Globus pallidus (tissue), 1 donor: ENCODE results near the gene BCAP29.
A peak's percentile ranks its signal among the peaks of the same experiment; 100 is the strongest.
"Not testable (repeated sequence)": the region's sequence is repeated elsewhere in the genome, so short reads cannot be mapped to it uniquely, and the experiment has no call there.

Experiments
- DNase-seq: peaks from one replicate; pipeline ENCODE4 v3.0.0-alpha.2; 2015; ENCODE audit warnings: low spot score

BCAP29 gene

DNA sequence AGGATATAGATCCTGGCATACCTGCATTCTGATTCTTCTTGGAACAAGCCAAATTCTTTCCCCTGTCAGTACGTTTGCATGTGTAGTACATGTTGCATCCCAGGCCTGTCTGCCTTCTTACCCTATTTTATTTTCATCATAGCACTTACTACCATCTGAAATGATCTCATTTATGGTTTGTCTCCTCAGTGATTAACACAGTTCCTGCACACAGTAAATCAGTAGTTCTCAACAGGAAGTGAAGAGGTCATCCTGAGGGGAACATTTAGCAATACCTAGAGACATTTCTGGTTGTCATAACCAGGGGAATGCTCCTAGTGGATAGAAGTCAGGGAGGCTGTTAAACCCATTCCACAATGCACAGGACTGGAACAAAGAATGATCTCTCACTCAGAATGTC, 42.4 kb downstream of the BCAP29 start:
- DNase-seq: no peak

DNA sequence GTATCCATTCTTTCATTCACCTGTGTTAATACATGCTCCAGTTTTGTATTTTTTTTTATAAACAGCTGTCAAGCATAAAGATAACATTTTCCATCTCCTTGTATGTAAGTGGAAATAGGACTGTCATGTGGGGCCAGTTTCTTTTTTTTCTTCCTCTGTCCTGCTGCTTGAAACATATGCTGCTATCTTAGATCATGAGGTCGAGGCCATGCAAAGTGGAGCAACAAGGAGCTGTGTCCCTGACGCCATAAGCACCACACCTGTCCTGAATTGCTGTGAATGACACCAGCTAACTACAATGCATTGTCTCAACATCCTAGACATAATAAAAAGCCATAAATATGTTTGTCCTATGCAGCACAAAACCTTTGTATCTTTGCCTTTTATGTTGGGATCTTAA, 42.8 kb downstream of the BCAP29 start:
- DNase-seq: no peak

DNA sequence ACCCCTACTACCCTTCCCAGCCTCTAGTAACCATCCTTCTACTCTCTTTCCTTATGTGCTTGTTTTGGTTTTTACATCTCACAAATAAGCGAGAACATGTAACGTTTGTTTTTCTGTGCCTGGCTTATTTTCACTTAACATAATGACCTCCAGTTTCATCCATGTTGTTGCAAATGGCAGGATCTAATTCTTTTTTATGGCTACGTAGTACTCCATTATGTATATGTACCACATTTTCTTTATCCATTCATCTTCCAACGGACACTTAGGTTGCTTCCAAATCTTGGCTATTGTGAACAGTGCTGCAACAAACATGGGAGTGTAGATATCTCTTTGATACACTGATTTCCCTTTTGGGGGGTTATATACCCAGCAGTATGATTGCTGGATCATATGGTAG, 47.0 kb downstream of the BCAP29 start:
- no peak for DNase-seq

DNA sequence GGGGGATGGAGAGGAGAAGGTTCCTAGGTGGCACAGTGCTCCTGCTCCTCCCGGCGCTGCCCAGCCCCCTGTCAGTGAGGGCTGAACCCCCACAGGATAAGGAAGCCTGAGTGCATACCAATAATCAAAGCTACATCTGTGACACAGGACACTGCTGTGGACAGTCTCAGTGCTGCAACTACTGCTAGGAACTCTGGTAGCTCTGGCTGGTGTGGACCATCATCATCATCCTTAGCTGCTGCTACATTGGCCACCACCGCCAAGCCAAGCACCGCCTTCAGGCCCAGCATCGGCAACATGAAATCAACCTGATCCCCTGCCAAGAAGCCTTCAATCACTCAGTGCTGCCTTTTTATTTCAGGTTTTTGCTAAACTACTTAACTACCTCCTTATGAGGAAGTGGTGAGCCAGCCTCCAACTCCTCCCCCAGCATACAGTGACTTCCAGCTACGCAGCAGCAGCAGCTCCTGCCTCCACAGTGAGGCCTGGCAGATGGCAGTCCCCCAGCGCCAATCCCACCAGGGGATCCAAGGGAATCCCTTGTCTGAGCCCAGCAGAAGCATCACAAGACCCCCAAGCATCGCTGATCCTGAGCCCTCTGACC, 48.5 kb downstream of the BCAP29 start:
- DNase-seq: no peak

DNA sequence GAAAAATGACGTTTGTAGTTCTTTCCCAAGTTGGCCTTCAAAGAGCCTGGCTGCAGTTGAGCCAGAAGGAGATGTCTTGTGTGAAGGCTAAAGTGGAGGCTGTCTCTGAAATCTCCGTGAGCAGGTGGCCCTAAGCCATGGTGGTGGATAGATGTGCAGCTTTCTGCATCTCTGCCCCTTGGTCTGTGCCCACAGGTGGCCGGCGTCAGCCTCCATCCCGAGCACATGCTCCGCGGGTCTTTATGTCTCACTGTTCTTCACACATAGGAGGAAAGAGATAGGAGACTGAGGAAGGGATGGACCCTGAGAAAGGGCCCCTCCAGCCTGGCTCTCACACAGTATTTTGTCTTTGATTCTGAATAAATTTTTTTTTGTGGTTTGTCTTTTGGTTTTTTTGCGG, 50.3 kb downstream of the BCAP29 start:
- DNase-seq: no peak

DNA sequence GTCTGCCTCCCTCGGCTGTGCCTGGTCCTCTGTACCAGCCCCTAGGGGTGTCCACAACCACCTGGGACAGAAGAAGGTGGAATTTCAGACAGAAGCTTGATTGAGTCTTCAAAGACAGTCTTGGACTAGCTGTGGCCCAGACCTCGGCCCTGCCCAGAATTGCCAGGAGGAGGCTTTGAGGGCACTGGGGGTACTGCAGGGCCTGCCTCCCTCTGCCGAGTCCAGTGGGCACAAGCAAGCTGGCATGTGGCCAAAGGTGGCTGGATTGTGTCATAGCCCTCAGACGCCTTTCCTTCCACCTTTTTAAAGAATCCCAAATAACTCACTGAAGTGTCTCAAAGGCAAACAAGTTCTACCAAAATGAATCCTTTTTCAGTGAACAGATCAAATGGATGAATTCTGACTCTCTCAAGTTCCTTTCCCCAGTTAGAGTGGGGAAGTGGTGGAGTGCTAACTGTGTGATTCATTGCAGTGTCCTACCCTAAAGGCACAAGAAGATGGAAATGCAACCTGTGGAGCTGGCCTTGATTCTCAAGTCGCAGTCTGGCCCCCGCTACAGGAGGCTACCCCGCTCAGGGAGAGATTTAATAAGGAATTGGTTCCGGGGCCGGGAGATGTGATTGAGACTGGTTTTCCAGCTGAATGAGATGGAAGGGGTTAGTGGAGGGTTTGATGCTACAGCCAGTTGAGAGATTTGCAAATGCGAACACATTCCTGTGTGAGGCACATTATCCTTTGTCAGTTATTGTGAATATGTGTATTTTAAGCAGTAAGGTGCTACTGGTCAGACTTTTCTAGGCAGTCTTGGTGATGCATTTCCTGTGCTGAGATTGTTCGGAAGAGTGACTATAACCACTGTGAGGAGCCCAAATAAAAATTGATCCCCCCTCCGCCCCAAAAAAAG, 51.8 kb downstream of the BCAP29 start:
- DNase-seq: no peak

DNA sequence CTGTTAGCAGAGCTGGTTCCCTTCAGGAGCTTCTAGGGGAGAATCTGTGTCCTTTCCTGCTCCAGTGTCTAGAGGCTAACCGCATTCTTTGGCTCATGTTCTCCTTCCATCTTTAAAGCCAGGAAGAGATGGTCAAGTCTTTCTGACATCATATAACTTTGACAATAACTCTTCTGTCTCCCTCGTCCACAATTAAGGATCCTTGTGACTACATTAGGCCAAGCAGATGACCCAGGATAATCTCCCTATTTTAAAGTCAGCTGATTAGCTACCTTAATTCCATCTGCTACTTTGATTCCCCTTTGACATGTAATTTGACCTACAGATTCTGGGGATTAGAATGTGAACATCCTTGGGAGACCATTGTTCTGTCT, 52.4 kb downstream of the BCAP29 start:
- no peak for DNase-seq

DNA sequence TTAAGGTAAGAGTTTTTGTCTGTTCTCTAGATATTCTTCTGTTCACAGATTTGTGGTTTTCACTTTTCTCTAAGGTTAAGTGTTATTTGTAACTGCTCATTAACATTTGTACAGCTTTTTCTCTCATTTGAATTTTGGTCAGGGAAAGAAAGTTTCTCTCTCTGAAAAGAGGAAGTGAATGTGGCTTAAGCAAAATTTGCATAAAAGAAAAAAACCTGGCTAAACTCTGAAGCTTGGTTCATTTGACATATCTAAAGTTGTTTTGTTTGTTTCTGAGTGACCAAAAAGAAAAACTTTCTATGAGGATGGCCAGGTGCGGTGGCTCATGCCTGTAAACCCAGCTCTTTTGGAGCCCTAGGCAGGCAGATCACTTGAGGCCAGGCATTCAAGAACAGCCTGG, 58.5 kb downstream of the BCAP29 start:
- DNase-seq: peak; percentile 22

DNA sequence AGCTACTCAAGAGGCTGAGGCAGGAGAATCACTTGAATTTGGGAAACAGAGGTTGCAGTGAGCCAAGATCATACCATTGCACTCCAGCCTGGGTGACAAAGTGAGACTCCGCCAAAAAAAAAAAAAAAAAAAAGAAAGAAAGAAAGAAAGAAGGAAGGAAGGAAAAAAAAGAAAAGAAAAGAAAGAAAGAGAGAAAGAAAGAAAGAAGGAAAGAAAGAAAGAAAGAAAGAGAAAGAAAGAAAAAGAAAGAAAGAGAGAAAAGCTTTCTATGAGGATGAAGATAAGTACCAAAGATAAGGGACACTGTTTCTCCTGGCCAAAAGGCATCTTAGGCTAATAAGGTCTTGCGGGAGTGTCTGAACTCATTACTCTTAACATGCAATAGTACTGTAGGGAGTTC, 59.0 kb downstream of the BCAP29 start:
- not testable (repeated sequence) for DNase-seq

DNA sequence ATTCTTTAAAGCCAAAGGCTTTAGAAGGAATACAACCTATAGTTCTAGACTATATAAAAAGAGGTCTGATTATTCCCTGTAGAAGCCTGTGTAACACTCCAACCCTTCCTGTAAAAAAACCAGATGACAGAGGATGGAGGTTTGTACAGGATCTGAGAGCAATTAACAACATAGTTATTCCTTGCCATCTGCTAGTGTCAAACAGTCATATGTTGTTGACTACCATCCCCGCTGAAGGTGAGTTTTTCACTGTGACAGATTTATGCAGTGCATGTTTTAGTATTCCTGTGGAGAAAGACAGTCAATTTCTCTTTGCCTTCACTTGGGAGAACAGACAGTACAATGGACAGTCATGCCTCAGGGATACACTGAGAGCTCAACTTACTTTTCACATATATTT, 61.6 kb downstream of the BCAP29 start:
- DNase-seq: no peak

DNA sequence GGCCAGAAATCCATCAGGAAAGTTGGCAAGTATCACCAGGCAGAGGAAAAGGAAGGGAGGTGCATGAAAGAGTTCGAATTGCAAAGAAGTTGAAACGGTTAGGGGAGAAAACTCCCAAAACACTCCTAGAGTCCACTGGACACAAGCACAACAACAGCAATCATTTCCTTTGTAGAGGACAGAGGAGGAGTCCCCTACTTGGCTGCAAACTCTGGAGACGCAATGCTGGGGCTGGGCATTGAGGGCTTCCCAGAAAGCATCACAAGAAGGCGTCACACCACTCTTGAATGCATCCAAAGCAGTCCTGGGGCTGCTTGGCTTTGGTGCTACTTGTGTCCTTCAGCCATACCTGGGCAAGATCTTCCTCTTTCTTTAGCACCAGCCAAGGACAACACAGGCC, 62.5 kb downstream of the BCAP29 start:
- DNase-seq: no peak

DNA sequence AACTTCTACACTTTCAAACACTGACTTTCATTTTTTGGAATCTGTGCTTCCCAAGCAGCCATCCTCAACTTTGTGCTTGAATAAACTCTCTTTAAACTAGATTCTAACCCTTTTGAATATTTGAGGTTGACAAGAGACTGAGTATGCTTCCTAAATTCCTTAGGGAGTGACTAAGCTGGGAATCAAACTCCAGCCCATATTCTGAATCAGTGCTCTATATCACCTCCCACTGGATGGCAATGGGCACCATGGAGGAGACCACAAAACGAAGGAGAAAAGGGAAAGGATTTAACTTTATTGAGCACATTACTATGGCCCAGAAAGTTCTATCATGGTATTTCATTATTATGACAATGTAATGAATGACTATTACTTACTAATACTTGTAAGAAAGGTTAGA, 63.4 kb downstream of the BCAP29 start:
- DNase-seq: no peak

DNA sequence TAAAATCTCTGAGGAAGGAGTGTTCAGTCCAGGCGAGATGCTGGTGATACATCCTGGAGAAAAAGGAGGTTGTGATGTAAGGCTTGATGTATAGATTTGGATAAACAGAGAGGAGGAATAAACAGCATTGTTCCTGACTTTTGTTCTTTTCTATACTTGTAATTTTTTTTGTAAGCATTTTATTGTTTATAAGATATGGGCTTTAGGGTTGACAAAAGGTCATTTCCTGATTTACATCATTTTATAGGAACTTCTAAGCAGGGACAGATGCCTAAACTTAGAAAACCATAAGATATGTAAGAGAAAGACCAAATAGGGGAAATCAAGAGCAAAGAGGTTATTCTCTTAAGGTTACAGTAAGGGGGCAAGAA, 63.9 kb downstream of the BCAP29 start:
- DNase-seq: no peak

DNA sequence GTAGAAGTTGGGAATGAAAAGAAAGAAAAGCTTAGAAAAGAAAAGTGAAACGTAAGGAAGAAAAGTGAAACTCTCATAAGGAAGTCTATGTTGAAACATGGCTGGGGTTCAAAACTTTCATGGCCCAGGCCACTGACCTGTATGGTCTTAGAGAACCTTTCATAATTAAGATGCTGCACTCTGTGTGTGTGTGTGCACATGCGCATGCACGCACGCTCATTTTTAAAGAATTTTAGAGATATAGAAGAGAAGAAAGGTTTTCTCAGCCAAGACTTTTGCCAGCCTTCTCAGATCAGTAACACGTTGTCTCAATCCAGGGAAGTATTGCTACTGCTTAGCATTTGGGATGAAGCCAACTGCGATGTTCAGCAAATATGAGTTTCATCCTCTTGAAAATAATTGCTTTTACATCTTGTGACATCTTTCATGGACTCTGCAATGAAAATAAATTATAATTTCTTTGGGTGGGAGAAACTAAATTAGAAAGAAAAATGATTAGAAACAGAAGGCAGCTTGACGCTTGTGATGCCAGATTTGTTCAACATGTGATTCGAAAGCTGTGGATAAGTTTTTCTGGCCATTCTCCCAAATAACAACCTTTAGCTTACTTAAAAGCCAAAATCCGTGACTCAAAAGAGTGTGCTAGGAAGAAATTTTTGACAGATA, 64.4 kb downstream of the BCAP29 start:
- DNase-seq: no peak

DNA sequence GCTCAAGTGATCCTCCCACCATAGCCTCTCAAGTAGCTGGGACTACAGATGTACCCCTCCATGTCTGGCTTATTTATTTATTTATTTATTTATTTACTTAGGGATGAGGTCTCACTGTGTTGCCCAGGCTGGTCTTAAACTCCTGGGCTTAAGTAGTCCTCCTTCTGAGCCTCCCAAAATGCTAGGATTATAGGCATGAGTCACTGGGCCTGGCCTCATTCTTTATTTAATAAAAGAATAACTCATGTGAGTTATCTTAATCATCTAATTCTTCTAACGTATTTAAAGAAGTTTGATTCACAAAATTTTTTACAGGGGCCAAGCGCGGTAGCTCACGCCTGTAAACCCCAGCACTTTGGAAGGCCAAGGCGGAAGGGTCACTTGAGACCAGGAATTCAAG, 72.6 kb downstream of the BCAP29 start:
- DNase-seq: no peak

DNA sequence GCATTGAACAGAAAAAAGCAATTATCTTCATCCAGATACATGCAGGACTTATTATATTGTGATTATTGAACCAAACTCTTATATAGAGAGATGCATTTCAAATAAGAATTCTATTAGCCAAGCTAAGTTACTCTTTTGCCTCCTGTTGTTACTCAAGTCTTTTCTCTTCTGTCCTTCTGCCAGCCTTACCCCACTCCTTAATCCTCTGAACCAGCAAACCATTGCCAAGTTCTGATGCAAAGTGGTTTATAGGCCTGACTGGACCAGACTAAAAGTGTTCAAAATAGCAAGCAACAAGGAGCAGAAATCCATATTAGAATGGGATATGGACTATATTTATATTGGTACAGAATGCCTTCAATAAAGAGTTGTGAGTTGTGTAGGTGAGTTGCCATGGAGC, 78.4 kb downstream of the BCAP29 start:
- DNase-seq: no peak

DNA sequence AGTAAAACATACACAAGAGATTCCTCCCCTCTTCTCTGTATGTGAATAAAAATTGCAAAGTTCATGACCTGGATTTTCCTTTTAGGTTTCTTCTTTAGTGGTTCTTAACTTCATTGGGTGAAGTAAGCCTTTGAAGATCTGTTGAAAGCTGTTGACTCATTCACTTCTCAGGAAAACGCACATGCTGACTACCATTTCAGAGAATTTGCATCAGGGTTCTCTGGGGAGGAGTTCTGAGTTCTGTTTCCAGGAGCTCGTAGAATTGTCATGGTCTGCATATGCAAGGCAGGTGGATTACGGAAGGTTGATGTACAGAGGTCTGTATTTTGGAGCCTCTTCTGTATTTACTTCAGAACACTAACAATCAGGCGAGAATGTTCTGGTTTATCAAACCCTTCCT, 79.6 kb downstream of the BCAP29 start:
- no peak for DNase-seq

DNA sequence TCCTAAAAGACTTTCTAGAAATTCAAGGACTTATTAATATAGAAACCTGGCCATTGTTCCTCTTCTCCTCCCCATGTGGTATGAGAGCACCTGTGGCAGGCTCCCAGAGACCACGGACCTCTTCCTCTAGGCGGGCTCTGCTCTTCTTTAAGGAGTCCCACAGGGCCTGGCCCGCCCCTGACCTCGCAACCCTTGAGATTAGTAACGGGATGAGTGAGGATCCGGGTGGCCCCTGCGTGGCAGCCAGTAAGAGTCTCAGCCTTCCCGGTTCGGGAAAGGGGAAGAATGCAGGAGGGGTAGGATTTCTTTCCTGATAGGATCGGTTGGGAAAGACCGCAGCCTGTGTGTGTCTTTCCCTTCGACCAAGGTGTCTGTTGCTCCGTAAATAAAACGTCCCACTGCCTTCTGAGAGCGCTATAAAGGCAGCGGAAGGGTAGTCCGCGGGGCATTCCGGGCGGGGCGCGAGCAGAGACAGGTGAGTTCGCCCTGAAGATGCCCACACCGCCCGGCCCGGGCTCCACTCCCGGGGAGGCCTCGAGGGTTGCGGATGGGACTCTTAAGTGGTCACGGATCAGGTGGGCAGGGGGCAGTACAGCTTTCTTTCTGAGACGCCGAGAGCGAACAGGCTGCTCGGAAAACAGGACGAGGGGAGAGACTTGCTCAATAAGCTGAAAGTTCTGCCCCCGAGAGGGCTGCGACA, 80.5 kb downstream of the BCAP29 start, which contains the start of gene SLC26A4:
SLC26A4 (plus strand) TSS at position 448 of the 700 bp plus-strand sequence. CDS start 814 bp downstream, outside the sequence.
- DNase-seq: no peak

DNA sequence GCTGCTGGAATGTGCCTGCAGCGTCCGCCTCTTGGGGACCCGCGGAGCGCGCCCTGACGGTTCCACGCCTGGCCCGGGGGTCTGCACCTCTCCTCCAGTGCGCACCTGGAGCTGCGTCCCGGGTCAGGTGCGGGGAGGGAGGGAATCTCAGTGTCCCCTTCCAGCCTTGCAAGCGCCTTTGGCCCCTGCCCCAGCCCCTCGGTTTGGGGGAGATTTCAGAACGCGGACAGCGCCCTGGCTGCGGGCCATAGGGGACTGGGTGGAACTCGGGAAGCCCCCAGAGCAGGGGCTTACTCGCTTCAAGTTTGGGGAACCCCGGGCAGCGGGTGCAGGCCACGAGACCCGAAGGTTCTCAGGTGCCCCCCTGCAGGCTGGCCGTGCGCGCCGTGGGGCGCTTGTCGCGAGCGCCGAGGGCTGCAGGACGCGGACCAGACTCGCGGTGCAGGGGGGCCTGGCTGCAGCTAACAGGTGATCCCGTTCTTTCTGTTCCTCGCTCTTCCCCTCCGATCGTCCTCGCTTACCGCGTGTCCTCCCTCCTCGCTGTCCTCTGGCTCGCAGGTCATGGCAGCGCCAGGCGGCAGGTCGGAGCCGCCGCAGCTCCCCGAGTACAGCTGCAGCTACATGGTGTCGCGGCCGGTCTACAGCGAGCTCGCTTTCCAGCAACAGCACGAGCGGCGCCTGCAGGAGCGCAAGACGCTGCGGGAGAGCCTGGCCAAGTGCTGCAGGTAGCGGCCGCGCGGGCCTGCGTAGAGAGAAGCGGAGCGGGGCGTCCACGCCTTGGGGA, 81.2 kb downstream of the BCAP29 start:
- no peak for DNase-seq

DNA sequence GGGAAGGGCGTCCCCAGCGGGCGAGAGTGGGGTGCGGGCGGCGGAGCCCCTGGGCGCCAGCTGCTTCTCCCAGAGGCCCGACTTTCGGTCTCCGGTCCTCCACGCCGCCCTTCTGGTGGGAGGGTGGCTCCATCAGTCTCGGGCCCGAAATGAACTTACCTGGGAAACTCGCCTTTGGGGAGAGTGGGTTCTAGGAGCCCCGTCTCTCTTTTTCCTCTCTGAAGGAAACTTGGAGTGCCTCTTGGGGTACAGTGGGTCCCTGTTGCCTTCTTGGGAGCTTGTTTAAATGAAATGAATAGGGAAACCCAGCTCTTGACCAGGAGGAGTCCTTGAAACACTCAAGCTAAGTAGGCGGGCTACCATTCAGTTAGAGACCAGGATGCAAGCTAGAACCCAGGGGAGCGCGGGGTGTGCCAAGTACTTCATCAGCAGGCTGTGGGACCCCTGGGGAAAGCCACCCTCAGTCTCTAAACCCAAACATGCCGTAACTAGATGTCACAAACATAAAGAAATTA, 81.9 kb downstream of the BCAP29 start:
- DNase-seq: no peak

DNA sequence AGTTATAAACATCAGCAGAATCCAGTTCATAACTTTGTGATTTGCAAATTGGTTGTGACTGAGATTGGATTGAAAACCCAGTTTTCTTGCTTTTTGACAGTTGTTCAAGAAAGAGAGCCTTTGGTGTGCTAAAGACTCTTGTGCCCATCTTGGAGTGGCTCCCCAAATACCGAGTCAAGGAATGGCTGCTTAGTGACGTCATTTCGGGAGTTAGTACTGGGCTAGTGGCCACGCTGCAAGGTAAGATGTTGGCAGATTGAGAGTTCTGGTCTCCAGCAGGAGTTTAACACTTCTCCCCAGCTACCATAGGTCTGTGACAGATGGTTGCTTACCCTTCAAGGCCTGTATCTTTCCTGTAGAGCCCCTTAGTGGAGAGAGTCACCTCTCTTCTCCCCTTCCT, 83.2 kb downstream of the BCAP29 start:
- DNase-seq: no peak

DNA sequence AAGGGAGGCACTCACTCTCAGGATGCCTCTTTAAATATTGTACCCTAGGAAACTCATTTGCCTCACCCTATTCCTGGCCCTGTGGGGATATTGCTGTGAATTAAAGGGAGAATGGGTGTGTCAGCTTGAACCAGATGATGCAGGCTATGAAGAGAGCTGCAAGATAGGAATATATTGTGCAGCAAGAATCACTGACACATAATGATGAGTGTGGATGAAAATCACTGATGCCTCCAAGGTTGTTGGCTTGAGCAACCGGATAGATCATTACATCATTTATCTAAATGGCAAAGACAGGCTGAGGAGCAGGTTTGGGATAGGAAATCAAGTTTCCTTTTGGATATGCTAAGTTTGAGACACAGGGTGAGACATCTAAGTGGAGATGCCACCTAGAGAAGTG, 86.7 kb downstream of the BCAP29 start:
- no peak for DNase-seq
